WTC11 (cell line): Measurements from ENCODE around the gene NHS.

Source experiments
- CBFB ChIP-seq: sonication (generic); formaldehyde crosslinking; IDR thresholded peaks from 2 replicates; pipeline ENCODE4 v1.8.1; 2022; ENCODE audit warnings: mild to moderate bottlenecking, low read depth, missing genetic modification reagents
- TF ChIP-seq, protein P1 (sequence below): sonication (generic); formaldehyde crosslinking; IDR thresholded peaks from 2 replicates; pipeline ENCODE4 v1.8.0; 2022; ENCODE audit warnings: mild to moderate bottlenecking, missing genetic modification reagents
- TF ChIP-seq, protein P2 (sequence below): sonication (generic); formaldehyde crosslinking; IDR thresholded peaks from 2 replicates; pipeline ENCODE4 v1.8.0; 2022; ENCODE audit warnings: mild to moderate bottlenecking, missing genetic modification reagents
- TF ChIP-seq, protein P3 (sequence below): fragments of 200-600 bp; IDR thresholded peaks from 2 replicates; pipeline ENCODE4 v1.8.0; 2022; ENCODE audit warnings: antibody characterized with exemption

DNA sequence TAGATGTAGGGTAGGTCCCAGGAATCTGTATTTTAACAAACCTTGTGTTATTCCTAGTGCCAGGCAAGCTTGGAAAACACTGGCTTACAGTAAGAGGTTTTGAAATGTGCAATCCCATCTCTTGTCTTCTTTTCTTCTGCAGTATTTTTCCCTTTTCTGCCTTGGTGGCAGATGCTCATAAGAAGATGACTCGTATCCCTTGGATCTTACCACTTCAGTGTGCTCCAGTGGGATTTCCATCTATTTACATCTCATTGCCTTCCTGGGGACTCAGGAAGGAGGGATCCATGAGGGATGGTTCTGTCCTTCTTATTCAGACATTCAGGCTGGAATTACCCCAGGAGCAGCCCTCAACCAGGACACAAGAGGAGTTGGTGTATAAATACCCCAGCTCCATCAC, 136.6 kb downstream of the NHS start:
- no peak for TF ChIP-seq CBFB
- TF ChIP-seq, protein P1, sequence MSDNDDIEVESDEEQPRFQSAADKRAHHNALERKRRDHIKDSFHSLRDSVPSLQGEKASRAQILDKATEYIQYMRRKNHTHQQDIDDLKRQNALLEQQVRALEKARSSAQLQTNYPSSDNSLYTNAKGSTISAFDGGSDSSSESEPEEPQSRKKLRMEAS (CRISPR knock-in tag): no peak
- TF ChIP-seq, protein P2, sequence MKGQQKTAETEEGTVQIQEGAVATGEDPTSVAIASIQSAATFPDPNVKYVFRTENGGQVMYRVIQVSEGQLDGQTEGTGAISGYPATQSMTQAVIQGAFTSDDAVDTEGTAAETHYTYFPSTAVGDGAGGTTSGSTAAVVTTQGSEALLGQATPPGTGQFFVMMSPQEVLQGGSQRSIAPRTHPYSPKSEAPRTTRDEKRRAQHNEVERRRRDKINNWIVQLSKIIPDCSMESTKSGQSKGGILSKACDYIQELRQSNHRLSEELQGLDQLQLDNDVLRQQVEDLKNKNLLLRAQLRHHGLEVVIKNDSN (CRISPR knock-in tag): no peak
- TF ChIP-seq, protein P3, sequence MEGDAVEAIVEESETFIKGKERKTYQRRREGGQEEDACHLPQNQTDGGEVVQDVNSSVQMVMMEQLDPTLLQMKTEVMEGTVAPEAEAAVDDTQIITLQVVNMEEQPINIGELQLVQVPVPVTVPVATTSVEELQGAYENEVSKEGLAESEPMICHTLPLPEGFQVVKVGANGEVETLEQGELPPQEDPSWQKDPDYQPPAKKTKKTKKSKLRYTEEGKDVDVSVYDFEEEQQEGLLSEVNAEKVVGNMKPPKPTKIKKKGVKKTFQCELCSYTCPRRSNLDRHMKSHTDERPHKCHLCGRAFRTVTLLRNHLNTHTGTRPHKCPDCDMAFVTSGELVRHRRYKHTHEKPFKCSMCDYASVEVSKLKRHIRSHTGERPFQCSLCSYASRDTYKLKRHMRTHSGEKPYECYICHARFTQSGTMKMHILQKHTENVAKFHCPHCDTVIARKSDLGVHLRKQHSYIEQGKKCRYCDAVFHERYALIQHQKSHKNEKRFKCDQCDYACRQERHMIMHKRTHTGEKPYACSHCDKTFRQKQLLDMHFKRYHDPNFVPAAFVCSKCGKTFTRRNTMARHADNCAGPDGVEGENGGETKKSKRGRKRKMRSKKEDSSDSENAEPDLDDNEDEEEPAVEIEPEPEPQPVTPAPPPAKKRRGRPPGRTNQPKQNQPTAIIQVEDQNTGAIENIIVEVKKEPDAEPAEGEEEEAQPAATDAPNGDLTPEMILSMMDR: no peak
